GM19324 (cell line): ENCODE data around the gene FKTN.
"Not testable (repeated sequence)": the region's sequence is repeated elsewhere in the genome, so short reads cannot be mapped to it uniquely, and the experiment has no call there.

Source experiments
- ATAC-seq: cut with Tn5 transposase; IDR thresholded peaks from one replicate; pipeline ENCODE4 v1.9.1; 2021; ENCODE audit warnings: mild to moderate bottlenecking, moderate library complexity; ENCODE audit not compliant: unreplicated experiment, low FRiP score

Gene FKTN

DNA sequence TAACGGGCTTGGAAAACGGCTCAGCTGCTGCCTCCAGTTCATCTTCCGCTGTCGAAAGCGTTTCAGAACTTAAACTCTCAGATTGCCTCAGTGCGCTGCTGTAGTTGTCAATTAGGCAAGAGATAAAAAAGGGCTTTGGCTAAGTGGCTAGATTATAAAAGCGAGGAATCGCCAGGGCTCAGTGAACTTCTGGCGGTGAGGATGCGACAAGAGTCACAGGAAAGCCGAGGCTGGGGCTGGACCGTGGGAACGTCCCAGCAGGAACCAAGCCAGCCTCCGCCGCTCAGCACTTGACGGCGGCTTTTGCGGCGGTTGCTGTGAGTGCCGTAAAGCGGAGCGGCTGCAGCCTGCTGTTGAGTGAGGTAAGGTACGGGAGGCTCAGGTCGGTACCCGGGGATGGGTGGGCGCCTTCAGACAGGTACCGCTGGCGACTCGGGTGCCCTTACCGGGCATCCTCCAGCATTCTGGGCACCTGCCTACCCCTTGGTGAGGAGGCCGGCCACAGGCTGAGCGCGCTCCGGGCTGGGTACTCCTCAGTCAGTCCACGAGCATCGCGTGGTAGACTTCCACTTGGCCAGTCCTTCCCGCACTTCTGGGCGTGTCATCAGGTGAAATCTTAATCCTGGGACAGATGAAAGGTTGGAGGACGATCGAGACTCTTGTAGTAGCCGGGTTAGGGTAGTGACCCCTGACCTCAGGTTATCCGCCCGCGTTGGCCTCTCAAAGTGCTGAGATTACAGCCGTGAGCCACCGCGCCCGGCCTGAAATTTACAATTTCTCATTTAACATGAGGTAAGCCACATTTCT, at the start of gene FKTN:
FKTN (plus strand) TSS at position 328 of the 807 bp plus-strand sequence. CDS start 16,902 bp downstream, outside the sequence.
- peak; percentile 98 for ATAC-seq

DNA sequence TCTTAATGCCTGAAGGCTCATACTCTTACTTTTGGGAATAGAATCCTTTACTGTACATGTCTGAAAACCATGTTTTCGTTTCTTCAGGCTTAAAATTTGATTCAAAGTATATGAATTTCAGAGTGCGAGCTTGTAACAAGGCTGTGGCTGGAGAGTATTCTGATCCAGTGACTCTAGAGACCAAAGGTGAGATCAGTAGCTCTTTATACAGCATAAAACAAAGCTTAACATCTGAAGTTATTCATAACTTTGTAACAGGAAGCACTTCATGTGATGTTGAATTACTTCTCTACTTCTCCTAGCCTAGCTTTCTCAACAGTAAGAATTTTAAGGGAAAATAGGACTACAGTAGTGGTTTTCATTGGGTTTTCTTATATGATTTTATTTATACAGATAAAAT, 49.4 kb upstream of the FKTN start:
- ATAC-seq: no peak

DNA sequence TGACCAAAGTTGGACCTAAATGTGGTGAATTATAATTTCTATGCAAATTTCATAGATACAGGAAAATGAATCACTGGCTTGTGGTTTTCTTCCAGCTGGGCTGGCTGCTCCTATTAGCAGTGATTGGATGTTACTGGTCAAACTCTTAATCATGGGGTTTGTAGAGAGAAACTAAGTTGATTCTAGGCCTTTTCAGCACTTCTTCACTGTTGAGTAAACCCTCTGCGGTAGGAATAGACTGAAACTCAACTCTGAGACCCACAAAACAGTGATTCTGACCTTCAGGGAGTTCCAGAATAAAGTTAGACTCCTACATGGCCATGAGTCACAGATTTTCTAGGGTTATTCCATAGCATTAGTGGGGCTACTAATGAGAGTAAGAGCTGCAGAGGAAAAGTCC, 47.9 kb upstream of the FKTN start:
- ATAC-seq: no peak

DNA sequence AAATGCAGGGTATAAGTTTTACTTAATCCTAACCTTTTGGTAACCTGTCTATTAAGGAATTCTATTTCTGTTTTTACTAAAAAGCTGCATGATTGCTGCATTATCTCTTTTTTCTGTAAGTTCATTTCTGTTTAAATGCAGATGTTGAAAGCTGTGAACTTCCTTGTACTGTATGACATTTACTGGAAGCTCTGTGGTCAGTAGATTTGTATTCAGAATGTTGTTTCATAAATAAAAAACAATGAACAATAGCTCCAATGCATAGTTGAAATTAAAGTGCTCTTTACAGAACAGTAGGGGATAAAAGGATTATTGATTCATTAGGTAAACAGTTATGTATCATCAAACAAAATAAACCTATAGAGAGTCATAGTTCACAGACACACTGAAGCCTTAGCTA, 46.5 kb upstream of the FKTN start:
- ATAC-seq: no peak

DNA sequence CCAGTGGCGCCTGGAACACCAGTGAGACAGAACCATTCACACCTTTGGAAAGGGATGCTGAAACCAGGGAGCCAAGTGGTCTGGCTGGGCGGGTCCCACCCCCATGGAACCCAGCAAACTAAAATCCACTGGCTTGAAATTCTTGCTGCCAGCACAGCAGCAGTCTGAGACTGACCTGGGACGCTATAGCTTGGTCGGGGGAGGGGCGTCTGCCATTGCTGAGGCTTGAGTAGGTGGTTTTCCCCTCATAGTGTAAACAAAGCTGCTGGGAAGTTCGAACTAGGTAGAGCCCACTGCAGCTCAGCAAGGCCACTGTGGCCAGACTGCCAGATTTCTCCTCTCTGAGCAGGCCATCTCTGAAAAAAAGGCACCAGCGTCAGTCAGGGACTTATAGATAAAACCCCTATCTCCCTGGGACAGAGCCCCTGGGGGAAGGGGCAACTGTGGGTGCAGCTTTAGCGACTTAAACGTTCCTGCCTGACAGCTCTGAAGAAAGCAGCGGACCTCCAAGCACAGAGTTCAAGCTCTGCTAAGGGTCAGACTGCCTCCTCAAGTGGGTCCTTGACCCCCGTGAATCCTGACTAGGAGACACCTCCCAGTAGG, 42.0 kb upstream of the FKTN start:
- no peak for ATAC-seq

DNA sequence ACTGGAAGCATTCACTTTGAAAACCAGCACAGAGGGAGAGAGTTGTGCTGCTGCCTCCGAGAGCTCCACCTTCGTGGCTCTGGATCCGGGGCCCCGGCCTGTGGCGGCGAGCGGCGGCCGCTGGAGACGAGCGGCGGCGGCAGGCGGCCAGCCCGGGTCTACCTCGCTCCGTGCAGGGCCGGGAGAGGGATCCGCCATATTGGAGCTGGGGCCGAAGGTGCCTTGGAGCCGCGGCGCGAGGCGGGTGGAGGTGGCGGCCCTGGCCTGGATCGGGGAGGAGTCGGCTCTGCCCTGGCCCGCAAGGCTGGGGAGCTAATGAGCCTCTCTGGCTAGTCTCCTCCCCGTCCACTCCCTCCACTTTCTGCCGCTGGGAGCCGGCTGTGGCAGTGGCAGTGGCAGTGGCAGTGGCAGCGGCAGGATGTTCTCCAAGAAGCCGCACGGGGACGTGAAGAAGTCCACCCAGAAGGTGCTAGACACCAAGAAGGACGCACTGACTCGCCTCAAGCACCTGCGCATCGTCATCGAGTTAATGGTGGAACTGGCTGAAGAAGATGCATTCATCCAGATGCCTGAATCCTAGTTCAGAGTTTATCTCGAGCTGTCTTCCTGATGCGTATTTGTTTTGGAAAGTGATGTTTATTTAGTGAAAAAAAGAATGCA, 38.1 kb upstream of the FKTN start:
- not testable (repeated sequence) for ATAC-seq

DNA sequence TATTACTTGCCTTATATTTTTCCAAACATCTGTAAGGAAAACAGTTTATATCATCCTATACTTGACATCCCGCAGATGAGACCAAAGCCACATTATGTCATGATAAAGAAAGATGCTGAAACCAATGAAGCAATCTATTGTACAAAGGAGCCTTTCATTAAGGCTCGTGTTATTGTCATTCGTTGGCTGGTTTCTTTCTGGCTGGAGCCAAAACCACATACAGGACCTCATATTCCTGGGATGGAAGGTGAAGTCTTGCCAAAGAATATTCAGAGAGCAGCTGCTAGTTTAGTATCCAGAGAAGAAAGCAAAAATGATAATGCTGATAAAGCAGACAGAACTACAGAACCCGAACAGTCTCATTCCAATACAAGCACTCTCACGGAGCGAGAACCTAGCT, 36.9 kb upstream of the FKTN start:
- ATAC-seq: not testable (repeated sequence)

DNA sequence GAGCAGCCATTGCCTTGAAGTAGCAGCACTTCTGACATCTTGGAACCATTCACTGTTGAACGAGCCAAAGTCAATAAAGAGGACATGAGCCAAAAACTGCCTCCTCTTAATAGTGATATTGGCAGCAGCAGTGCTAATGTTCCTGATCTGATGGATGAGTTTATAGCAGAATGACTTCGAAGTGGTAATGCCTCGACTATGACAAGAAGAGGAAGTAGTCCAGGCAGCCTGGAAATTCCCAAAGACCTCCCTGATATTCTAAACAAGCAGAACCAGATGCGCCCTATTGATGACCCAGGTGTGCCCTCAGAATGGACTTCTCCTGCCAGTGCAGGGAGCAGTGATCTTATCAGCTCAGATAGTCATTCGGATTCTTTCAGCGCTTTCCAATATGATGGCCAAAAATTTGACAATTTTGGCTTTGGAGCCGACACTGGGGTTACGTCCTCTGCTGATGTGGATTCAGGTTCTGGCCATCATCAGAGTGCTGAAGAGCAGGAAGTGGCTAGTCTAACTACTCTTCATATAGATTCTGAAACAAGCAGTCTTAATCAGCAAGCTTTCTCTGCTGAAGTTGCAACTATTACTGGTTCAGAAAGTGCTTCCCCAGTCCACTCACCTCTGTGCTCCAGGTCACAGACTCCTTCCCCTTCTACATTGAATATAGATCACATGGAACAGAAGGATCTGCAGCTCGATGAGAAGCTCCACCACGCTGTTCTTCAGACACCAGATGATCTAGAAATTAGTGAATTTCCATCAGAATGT, 35.1 kb upstream of the FKTN start:
- ATAC-seq: not testable (repeated sequence)

DNA sequence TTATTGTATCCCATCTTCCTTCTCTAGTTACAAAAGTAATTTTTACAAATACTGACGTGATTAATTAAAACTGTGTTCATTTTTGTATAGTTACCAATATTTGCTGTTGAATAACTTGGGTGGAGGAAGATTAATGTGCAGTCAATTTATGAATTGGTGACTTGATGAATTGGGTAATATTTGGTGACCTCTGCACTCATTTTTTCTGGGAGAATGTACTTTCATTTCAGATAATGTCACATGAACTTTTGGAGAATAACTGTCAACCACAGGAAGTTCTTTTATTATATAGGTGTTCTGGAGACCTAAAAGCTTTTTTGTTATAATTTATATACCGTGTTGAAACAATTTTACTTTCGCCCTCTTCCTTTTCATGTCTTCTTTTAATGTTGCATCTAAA, 26.4 kb upstream of the FKTN start:
- ATAC-seq: no peak

DNA sequence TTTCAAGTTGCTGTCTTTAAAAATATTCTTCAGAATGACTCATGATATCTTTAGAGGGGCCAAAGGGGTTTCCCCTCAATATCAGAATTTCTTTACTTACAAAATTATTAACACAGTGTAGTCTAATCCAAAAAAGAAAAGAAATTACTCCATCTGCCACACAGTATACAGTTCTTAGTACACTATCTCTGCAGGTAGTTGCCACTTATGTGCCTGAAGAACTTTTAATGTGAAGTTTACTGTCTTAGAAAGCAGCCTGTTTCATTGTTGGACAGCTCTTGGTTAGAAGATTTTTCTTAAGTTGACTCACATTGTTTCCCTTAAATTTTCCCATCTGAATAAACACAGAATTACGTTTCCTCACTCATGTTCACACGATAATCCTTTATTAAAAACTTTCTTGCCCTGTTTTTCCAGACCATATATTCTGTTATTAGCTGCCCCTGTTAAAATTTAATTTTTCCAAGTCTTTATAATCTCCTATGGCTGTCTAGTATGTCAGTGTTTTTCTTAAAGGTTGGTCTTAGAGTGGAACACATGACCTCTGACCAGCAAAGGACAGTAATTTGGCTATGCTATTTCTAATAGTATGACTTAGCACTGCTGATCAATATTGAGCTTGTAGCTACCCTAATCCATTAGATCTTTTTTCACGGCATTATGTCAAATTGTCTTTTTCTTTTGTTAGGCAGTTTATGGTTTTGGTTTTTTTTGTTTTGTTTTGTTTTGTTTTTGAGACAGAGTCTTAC, 21.8 kb upstream of the FKTN start:
- ATAC-seq: peak; percentile 37

DNA sequence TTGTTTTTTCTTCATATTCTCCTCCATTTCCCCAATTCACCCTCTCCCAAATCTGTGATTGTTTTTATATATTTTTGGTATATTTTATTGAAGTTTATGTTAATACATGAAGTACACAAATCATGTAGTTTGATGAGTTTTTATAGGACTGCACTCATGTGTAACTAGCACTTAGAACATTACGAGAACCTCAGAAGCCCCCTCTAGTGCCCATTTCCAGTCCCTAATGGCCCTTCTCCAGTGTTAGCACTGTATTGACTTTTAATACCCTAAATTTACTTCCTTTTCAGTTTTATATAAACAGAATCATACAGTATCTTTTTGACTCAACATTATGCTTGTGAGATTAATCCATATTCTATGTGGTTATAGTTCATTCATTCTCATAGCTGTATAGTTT, 18.5 kb upstream of the FKTN start:
- ATAC-seq: no peak

DNA sequence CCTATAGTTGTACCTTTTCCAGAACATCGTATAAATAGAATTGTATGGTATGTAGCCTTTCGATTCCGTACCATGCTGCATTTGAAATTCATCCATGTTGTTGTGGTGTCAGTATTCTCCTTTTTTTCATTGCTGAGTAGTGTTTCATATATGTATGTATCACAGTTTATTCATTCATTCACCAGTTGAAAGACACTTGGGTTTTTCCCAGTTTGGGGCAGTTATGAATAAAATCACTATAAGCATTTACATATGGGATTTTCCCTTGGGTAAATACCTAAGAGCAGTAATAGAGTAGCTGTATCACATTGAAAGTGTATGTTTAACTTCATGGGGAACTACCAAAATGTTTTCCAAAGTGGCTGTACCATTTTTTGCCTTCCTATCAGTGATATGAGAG, 16.1 kb upstream of the FKTN start:
- no peak for ATAC-seq

DNA sequence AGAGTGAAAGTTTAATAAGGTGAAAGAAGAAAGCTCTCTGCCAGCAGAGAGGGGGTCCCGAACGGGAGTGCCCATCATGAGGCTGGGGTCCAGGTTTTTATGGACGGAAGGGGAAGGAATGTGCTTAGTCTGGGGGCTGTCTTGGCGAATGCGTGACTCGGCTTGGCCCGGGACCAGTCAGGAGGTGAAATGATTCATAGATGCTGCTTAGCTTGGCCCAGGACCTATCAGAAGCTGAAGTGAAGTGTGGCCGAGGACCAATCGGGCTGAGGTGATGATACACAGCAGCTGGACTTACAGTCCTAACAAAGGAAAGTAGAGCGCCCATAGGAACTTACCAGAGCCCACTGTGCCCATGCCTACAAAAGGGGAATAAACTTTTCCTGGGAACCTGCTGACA, 3.9 kb upstream of the FKTN start:
- ATAC-seq: no peak

DNA sequence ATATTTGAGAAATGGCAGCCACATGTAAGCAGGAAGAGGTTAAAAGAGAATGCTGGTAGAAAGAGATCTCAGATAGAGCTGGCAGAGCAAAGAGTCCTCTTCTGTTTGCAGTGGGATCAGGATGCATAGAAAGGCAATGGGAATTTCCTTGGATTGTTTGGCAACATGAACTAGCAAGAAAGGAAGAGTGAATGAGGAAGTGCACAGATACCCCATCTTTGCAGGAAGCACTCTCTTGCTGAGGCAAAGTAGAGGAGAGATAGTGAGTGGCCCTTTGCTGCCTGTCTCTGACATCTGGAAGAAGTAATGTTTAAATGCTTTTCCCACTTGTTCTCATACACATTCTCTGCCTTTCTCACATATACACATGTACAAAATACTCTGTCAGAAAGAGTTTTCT, 14.5 kb downstream of the FKTN start:
- no peak for ATAC-seq

DNA sequence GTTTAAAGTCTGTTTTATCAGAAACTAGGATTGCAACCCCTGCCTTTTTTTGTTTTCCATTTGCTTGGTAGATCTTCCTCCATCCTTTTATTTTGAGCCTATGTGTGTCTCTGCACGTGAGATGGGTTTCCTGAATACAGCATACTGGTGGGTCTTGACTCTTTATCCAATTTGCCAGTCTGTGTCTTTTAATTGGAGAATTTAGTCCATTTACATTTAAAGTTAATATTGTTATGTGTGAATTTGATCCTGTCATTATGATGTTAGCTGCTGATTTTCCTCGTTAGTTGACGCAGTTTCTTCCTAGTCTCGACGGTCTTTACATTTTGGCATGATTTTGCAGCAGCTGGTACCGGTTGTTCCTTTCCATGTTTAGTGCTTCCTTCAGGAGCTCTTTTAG, 22.0 kb downstream of the FKTN start:
- not testable (repeated sequence) for ATAC-seq

DNA sequence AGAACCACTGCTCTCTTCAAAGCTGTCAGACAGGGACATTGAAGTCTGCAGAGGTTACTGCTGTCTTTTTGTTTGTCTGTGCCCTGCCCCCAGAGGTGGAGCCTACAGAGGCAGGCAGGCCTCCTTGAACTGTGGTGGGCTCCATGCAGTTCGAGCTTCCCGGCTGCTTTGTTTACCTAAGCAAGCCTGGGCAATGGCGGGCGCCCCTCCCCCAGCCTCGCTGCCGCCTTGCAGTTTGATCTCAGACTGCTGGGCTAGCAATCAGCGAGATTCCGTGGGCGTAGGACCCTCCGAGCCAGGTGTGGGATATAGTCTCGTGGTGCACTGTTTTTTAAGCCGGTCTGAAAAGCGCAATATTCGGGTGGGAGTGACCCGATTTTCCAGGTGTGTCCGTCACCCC, 23.6 kb downstream of the FKTN start:
- not testable (repeated sequence) for ATAC-seq

DNA sequence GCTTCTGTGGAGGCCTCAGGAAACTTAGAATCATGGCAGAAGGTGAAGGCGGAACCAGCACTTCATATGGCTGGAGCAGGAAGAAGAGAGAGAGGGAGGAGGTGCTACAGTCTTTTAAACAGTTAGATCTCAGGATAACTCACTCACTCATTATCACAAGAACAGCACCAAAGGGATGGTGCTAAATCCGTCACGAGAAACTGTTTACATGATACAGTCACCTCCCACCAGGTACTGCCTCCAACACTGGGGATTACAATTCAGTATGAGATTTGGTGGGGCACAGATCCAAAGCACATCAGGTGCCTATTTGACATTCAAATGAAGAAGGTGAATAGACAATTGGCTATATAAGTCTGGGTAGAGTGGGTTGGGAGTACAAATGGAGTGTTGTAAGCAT, 35.2 kb downstream of the FKTN start:
- ATAC-seq: no peak

DNA sequence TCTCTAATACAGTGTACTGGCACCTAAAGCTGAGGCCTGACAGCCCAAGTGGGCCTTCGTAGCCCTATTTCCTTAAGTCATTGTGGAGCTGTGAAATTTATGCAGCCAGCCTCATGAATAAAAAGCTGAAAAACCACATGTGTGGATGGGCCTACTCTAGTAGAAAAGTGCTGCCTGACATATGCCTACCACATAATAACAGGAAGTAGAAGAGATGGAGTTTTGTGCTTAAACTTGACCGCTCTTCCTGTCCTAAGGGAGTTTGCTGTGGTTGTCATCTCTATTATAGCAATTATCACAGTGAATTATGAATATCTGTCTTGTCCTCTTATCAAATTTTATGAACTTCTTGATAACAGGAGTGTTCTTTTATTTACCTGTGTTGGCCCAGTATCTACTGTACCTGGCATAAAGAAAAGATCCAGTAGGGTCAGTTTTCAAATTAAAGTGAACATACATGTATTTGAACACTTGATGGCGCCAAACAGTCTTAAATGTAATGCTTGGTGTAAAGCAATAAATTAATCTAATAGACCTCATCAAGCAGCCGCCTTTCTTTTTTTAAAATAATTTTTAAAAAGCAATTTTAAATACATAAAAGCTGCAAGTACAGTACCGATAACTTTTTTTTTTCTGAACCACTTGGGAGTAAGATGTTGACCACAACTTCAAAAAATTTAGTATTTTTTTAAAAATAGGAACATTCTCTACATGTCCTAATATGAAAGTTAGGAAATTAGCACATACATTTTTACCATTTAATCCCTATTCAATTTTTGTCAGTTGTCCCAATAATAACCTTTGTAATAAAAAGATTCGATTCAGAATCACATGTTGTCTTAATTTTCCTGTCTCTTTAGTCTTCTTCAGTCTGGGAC, 51.0 kb downstream of the FKTN start:
- ATAC-seq: no peak

DNA sequence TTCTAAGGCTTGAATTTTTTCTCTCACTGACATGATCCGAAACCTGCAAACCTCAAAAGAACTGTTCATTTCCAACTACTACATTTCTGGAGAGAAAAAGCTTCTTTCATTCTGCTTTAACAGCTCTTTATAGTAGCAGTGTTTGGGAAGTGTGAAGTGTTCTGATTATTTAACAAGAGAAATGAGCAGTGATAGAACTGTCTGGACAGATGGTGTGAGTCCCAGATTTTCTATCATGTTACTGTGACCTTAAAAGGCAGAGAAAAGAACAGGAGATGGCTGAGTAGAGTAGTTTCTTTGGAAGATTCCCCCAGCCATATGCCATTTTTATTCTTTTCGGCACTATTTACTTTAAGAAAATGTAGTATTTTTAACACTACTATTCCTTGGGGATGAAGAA, 63.1 kb downstream of the FKTN start:
- no peak for ATAC-seq
